Progenitor cell of endocrine pancreas (in vitro differentiated cells): Measurements from ENCODE around the gene TRIM32. TPM values are rescaled to one million over a fixed set of nuclear protein-coding genes. Genes with fewer than 3 reads are reported as not detected.

Experiments used
- DNase-seq: peaks from one replicate; pipeline ENCODE4 v3.0.0; 2021; ENCODE audit warnings: low spot score; ENCODE audit not compliant: unreplicated experiment
- H3K27ac Mint-ChIP-seq: 2 replicates; pipeline ENCODE4 v1.8.0; 2021; ENCODE audit warnings: mild to moderate bottlenecking, moderate library complexity, mixed read lengths
- H3K27me3 Mint-ChIP-seq: 2 replicates; pipeline ENCODE4 v1.8.0; 2021; ENCODE audit warnings: mixed read lengths
- H3K36me3 Mint-ChIP-seq: 2 replicates; pipeline ENCODE4 v1.8.0; 2022; ENCODE audit warnings: mixed read lengths; ENCODE audit not compliant: insufficient read depth
- H3K4me1 Mint-ChIP-seq: 2 replicates; pipeline ENCODE4 v1.8.0; 2021; ENCODE audit warnings: low read depth, mixed read lengths
- H3K4me3 Mint-ChIP-seq: 2 replicates; pipeline ENCODE4 v1.8.0; 2021; ENCODE audit warnings: low read depth, mild to moderate bottlenecking, moderate library complexity, mixed read lengths
- H3K9me3 Mint-ChIP-seq: 2 replicates; pipeline ENCODE4 v1.8.0; 2021; ENCODE audit warnings: low read depth, mixed read lengths
- total RNA-seq: library from RNA; stranded (reverse); gene quantifications from 2 replicates; pipeline ENCODE4 v1.2.1, GENCODE V29; 2021
- TF ChIP-seq, protein P1 (sequence below): fragments of 200-600 bp; sonication (generic); IDR thresholded peaks from one replicate; pipeline ENCODE4 v1.5.0; 2021; ENCODE audit warnings: antibody characterized with exemption, mild to moderate bottlenecking; ENCODE audit not compliant: unreplicated experiment

The TRIM32 gene
- total RNA-seq, 1 donor from 2014 or later: 16.5 TPM

- DNase-seq: no peak
- Mint-ChIP-seq H3K36me3 (peaks cover 2% of the 10 kb centered on the region), H3K27me3 (no peaks in the 10 kb centered on the region), H3K4me3 (no peak overlapping the region), H3K9me3 (no peaks in the 10 kb centered on the region), H3K27ac (no peak overlapping the region), H3K4me1 (peaks cover 4% of the 10 kb centered on the region)
- TF ChIP-seq, protein P1, sequence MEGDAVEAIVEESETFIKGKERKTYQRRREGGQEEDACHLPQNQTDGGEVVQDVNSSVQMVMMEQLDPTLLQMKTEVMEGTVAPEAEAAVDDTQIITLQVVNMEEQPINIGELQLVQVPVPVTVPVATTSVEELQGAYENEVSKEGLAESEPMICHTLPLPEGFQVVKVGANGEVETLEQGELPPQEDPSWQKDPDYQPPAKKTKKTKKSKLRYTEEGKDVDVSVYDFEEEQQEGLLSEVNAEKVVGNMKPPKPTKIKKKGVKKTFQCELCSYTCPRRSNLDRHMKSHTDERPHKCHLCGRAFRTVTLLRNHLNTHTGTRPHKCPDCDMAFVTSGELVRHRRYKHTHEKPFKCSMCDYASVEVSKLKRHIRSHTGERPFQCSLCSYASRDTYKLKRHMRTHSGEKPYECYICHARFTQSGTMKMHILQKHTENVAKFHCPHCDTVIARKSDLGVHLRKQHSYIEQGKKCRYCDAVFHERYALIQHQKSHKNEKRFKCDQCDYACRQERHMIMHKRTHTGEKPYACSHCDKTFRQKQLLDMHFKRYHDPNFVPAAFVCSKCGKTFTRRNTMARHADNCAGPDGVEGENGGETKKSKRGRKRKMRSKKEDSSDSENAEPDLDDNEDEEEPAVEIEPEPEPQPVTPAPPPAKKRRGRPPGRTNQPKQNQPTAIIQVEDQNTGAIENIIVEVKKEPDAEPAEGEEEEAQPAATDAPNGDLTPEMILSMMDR: no peak
Observed at GRCh38 chr9:116706310-116707290, 19.5 kb downstream of the TRIM32 start.

DNA sequence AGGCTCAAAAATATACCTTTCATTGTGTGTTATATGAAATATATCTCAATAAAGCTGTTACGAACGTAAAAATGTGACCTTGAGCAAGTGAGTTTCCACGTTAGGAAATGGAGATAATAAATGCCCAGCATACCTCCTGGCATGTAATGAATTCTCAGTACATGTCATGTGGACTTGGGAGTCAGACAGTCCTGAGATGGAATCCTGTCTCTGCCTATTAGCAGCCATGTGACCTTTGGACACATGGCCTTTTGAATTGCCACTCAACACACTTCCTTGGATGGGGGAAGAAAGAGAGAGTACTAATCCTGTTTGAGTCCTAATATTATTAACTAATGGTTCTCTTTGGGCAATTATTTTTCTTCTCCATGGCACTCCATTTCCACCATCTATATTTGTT is 25.7 kb downstream of the TRIM32 start:
- Mint-ChIP-seq H3K27ac (no peak overlapping the region), H3K36me3 (no peaks in the 10 kb centered on the region), H3K4me3 (no peak overlapping the region), H3K9me3 (no peaks in the 10 kb centered on the region), H3K4me1 (no peaks in the 10 kb centered on the region), H3K27me3 (no peaks in the 10 kb centered on the region)
- TF ChIP-seq, protein P1: no peak
- no peak for DNase-seq

DNA sequence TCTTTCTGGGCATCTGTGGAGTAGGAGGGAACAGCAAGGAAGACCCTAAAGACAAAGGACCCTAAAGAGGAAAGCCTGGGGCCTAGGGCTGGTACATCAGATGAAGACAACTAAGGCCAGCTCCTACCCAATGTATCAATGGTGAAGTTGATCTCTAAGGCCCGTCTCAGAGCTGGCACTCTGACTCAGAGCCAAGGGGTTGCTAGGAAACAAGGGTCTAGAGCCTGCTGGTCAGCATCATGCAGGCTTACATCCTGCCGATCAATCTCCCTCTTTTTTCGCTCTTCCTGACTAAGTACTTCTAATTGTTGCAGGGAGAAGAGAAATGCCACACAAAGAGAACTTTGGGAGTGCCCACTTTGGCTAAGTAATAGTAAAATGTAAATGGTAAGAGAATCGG is 26.2 kb downstream of the TRIM32 start:
- no peaks in the 10 kb centered on the region for H3K27me3 Mint-ChIP-seq
- TF ChIP-seq, protein P1: no peak

GRCh38 chr9:116715751-116716150 is 28.6 kb downstream of the TRIM32 start:
- TF ChIP-seq, protein P1: no peak
- Mint-ChIP-seq H3K4me1 (no peaks in the 10 kb centered on the region), H3K36me3 (peaks cover 3% of the 10 kb centered on the region), H3K27me3 (no peaks in the 10 kb centered on the region), H3K27ac (no peak overlapping the region), H3K9me3 (no peaks in the 10 kb centered on the region), H3K4me3 (no peak overlapping the region)
- DNase-seq: no peak

More for the DNA sequence above, 26.2 kb downstream of the TRIM32 start:
- Mint-ChIP-seq H3K9me3 (no peaks in the 10 kb centered on the region), H3K4me1 (no peaks in the 10 kb centered on the region), H3K36me3 (peaks cover 1% of the 10 kb centered on the region), H3K27ac (no peak overlapping the region), H3K4me3 (no peak overlapping the region)
- no peak for DNase-seq

- Mint-ChIP-seq H3K27ac (no peak overlapping the region), H3K4me3 (no peak overlapping the region), H3K36me3 (peaks cover 3% of the 10 kb centered on the region), H3K9me3 (no peaks in the 10 kb centered on the region), H3K27me3 (no peaks in the 10 kb centered on the region), H3K4me1 (no peaks in the 10 kb centered on the region)
- TF ChIP-seq, protein P1: no peak
- DNase-seq: no peak
Observed at GRCh38 chr9:116716438-116716837, 29.3 kb downstream of the TRIM32 start.
